Measurements from ENCODE around the gene GLRX3. TPM values are rescaled to one million over a fixed set of nuclear protein-coding genes. Genes with fewer than 3 reads are reported as not detected.

The GLRX3 gene
- total RNA-seq, 4 donors from 2014 or later: 36.3 to 41.3 (median 39.7) TPM

GRCh38 chr10:130207205-130207604 is 71.0 kb downstream of the GLRX3 start:
- Histone ChIP-seq H3K36me3 (no peaks in the 10 kb centered on the region), H3K4me1 (no peaks in the 10 kb centered on the region), H3K9me3 (no peaks in the 10 kb centered on the region), H3K27ac (no peak overlapping the region), H3K27me3 (no peaks in the 10 kb centered on the region), H3K4me3 (replicated peaks in 1 of 3) (no peak overlapping the region)
- intact Hi-C loops (cut with DNase I): no loop called here
- DNase-seq: no peak
- 82 to 96% methylated on average over 3 of the region's 3 CpGs for WGBS, 2 donors
- TF ChIP-seq, protein P1, sequence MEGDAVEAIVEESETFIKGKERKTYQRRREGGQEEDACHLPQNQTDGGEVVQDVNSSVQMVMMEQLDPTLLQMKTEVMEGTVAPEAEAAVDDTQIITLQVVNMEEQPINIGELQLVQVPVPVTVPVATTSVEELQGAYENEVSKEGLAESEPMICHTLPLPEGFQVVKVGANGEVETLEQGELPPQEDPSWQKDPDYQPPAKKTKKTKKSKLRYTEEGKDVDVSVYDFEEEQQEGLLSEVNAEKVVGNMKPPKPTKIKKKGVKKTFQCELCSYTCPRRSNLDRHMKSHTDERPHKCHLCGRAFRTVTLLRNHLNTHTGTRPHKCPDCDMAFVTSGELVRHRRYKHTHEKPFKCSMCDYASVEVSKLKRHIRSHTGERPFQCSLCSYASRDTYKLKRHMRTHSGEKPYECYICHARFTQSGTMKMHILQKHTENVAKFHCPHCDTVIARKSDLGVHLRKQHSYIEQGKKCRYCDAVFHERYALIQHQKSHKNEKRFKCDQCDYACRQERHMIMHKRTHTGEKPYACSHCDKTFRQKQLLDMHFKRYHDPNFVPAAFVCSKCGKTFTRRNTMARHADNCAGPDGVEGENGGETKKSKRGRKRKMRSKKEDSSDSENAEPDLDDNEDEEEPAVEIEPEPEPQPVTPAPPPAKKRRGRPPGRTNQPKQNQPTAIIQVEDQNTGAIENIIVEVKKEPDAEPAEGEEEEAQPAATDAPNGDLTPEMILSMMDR (IDR thresholded peaks at IDR 0.05): no peak
- no peak for TF ChIP-seq POLR2A (IDR thresholded peaks at IDR 0.05)

- Histone ChIP-seq H3K4me3 (replicated peaks in 1 of 3) (no peak overlapping the region), H3K27ac (no peak overlapping the region), H3K27me3 (no peaks in the 10 kb centered on the region), H3K9me3 (no peaks in the 10 kb centered on the region), H3K4me1 (no peaks in the 10 kb centered on the region), H3K36me3 (no peaks in the 10 kb centered on the region)
- WGBS, 2 donors: 61 to 70% methylated on average over 3 of the region's 3 CpGs
- intact Hi-C loops (cut with DNase I): no loop called here
- TF ChIP-seq, protein P1 (IDR thresholded peaks at IDR 0.05): no peak
- TF ChIP-seq POLR2A (IDR thresholded peaks at IDR 0.05): no peak
- DNase-seq: no peak
These were observed 72.6 kb downstream of the GLRX3 start for GRCh38 chr10:130208807-130209206.

- TF ChIP-seq, protein P1 (IDR thresholded peaks at IDR 0.05): no peak
- TF ChIP-seq POLR2A (IDR thresholded peaks at IDR 0.05): no peak
- Histone ChIP-seq H3K27ac (no peak overlapping the region), H3K36me3 (no peaks in the 10 kb centered on the region), H3K4me1 (no peaks in the 10 kb centered on the region), H3K4me3 (replicated peaks in 1 of 3) (no peak overlapping the region), H3K27me3 (no peaks in the 10 kb centered on the region), H3K9me3 (no peaks in the 10 kb centered on the region)
- WGBS, 2 donors: 88 to 93% methylated on average over 4 of the region's 4 CpGs
- DNase-seq: no peak
- intact Hi-C loops (cut with DNase I): no loop called here
These were observed 76.6 kb downstream of the GLRX3 start for GRCh38 chr10:130212746-130213145.

- H3K27ac ChIP-seq: no peak overlapping the region
These were observed 77.3 kb downstream of the GLRX3 start for GRCh38 chr10:130213286-130214080.

DNA sequence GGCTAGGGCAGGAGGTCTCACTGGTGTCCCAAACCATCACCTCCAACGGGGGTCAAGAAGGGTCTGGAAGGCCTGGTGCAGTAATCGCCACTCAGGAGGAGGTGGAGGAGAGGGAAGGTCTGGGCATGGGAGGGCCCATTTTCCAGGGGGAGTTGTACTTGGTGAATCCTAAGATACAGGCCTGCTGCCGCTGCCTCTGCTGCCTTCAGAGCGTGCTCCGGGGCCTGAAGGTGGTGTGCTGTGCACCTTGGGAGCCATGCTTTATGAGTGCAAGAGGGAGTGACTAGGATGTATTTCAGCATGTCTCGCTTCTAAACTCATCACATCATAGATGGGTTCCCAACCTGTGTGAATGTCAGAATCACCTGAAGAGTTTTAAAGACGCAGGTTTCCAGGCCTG is 78.2 kb downstream of the GLRX3 start:
- Histone ChIP-seq H3K9me3 (no peaks in the 10 kb centered on the region), H3K27ac (no peak overlapping the region), H3K4me1 (no peaks in the 10 kb centered on the region), H3K27me3 (no peaks in the 10 kb centered on the region), H3K36me3 (no peaks in the 10 kb centered on the region), H3K4me3 (replicated peaks in 1 of 3) (no peak overlapping the region)
- DNase-seq: no peak
- WGBS, 2 donors: 94 to 96% methylated on average over 7 of the region's 7 CpGs
- intact Hi-C loops (cut with DNase I): no loop called here
- TF ChIP-seq POLR2A (IDR thresholded peaks at IDR 0.05): no peak
- TF ChIP-seq, protein P1 (IDR thresholded peaks at IDR 0.05): no peak

More at GRCh38 chr10:130213286-130214080, 77.3 kb downstream of the GLRX3 start:
- H3K9me3 ChIP-seq: no peaks in the 10 kb centered on the region
- no peak overlapping the region for H3K4me3 ChIP-seq (replicated peaks in 1 of 3)
- no peaks in the 10 kb centered on the region for H3K36me3 ChIP-seq
- no peaks in the 10 kb centered on the region for H3K4me1 ChIP-seq
- H3K27me3 ChIP-seq: no peaks in the 10 kb centered on the region
- no peak for DNase-seq
- no peak for TF ChIP-seq POLR2A (IDR thresholded peaks at IDR 0.05)
- TF ChIP-seq, protein P1 (IDR thresholded peaks at IDR 0.05): no peak
- 94 to 95% methylated on average over 42 to 51 of the region's 51 CpGs for WGBS, 2 donors
- intact Hi-C loops (cut with DNase I): no loop called here
